ENCODE data around the gene ATXN7L1. TPM values are rescaled to one million over a fixed set of nuclear protein-coding genes. Genes with fewer than 3 reads are reported as not detected.

The ATXN7L1 gene
- total RNA-seq = 1 to 10 TPM; 3.6 to 5.4 TPM

- Mint-ChIP-seq H3K9me3 (no peaks in the 10 kb centered on the region), H3K27me3 (peaks cover 0 to 5% of the 10 kb centered on the region in 2 donors), H3K27ac (peak within 1 kb of the TSS; percentile 54 to 92), H3K4me3 (peak within 1 kb of the TSS; percentile 88), H3K36me3 (no peaks in the 10 kb centered on the region), H3K4me1 (ENCODE audit: low read depth in 2 of 2) (peaks cover 40% of the 10 kb centered on the region in 2 donors)
- peak; percentile 90 for DNase-seq (ENCODE audit: low spot score)
- ATAC-seq = peak; percentile 98 to 99
These were observed at the start of gene ATXN7L1 for GRCh38 chr7:105876091-105876963. Gene ATXN7L1, minus strand, starts transcription at chr7:105876599. Its CDS starts 41 bp downstream, at chr7:105876558.

DNA sequence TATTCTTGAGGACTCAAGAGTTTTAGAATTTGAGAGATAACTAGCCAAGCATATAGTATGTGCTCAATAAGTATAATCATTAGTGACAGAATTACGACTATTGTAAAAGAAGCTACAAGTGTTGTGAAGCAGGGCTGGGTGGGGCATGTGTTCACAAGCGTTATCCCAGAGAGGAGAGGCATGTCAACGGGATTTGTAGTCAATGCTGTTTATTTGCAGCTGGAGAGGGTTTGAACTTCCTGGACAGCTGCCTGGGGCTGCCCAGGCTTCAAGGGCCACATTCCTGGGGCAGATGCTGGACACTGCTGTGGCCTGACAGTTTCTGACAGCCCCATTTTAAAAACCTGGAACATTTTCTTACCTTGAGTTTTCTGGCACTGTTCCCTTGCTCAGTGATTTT lies 49.7 kb upstream of the ATXN7L1 start:
- ATAC-seq (no peak), DNase-seq (ENCODE audit: low spot score) (no peak)
- H3K27me3 Mint-ChIP-seq = no peaks in the 10 kb centered on the region
- no peak overlapping the region for H3K27ac Mint-ChIP-seq
- H3K9me3 Mint-ChIP-seq = no peaks in the 10 kb centered on the region
- peaks cover 7 to 14% of the 10 kb centered on the region in 2 donors for H3K4me1 Mint-ChIP-seq (ENCODE audit: low read depth in 2 of 2)
- no peak overlapping the region for H3K4me3 Mint-ChIP-seq
- H3K36me3 Mint-ChIP-seq = no peaks in the 10 kb centered on the region

GRCh38 chr7:105924945-105925344 lies 48.5 kb upstream of the ATXN7L1 start:
- DNase-seq (ENCODE audit: low spot score) (no peak), ATAC-seq (peak; percentile 55 to 80)
- Mint-ChIP-seq H3K27me3 (peaks cover 0 to 2% of the 10 kb centered on the region in 2 donors), H3K4me3 (no peak overlapping the region), H3K4me1 (ENCODE audit: low read depth in 2 of 2) (peaks cover 14 to 17% of the 10 kb centered on the region in 2 donors), H3K36me3 (no peaks in the 10 kb centered on the region), H3K27ac (no peak overlapping the region), H3K9me3 (no peaks in the 10 kb centered on the region)

DNA sequence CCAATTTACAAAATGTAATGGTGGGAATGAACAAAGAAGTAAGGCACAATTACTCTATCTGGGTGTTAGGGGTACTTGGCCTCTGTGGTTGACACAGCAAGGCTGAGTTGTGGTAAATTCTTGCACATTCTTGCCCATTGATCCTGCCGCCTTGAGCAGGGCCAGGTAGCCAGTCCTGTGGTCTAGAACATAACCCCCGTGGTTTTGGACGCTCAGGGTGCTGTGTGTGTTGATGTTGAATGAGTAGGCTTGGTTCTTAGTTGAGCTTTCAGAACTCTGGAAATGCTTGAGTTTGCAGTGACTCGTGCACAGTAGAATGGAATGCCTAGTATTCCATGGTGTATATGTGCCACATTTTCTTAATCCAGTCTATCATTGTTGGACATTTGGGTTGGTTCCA lies 44.4 kb upstream of the ATXN7L1 start:
- H3K27me3 Mint-ChIP-seq = peaks cover 0 to 8% of the 10 kb centered on the region in 2 donors
- peaks cover 15 to 18% of the 10 kb centered on the region in 2 donors for H3K4me1 Mint-ChIP-seq (ENCODE audit: low read depth in 2 of 2)
- no peak overlapping the region for H3K4me3 Mint-ChIP-seq
- peaks cover 4% of the 10 kb centered on the region for H3K36me3 Mint-ChIP-seq
- no peaks in the 10 kb centered on the region for H3K9me3 Mint-ChIP-seq
- DNase-seq (ENCODE audit: low spot score) (no peak), ATAC-seq (no peak)
- H3K27ac Mint-ChIP-seq = no peak overlapping the region

DNA sequence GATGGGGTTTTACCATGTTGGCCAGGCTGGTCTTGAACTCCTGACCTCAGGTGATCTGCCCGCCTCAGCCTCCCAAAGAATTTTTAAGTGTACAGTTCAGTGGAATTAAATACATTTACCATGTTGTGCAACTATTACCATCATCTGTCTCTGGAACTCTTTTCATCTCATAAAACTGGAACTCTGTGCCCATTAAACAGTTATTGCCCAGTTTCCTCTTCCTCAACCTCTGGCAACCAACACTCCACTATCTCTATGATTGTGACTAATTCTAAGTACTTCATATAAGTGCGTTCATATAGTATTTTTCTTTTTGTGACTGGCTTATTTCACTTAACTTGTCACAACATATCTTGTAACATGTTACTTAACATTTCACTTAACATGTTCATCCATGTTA lies 41.3 kb upstream of the ATXN7L1 start:
- peaks cover 7 to 8% of the 10 kb centered on the region in 2 donors for H3K4me1 Mint-ChIP-seq (ENCODE audit: low read depth in 2 of 2)
- no peak overlapping the region for H3K27ac Mint-ChIP-seq
- H3K36me3 Mint-ChIP-seq = peaks cover 4% of the 10 kb centered on the region
- DNase-seq (ENCODE audit: low spot score) (no peak), ATAC-seq (no peak)
- H3K9me3 Mint-ChIP-seq = no peaks in the 10 kb centered on the region
- peaks cover 0 to 8% of the 10 kb centered on the region in 2 donors for H3K27me3 Mint-ChIP-seq
- no peak overlapping the region for H3K4me3 Mint-ChIP-seq

DNA sequence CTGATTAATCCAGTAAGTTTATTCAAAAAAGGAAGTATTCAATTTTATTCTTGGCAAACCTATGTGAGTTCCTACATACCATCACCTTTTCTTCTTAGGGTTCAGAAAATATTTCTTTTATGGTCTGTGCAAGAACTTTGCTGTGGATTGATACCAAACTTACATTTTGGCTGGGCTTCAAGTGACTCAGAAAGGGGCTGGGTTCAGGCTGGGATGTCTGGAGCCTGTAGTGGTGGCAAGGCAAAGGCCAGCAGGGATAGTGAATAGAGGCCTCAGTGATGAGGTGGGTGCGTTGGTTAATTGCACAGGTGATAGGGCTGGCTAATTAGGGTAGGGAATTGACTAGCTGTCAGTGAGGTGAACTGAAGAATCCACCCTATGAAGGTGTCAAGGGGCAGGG lies 40.2 kb upstream of the ATXN7L1 start:
- no peak for ATAC-seq
- Mint-ChIP-seq H3K4me3 (no peak overlapping the region), H3K9me3 (no peaks in the 10 kb centered on the region), H3K36me3 (peaks cover 4% of the 10 kb centered on the region), H3K4me1 (ENCODE audit: low read depth in 2 of 2) (peaks cover 7 to 8% of the 10 kb centered on the region in 2 donors), H3K27ac (no peak overlapping the region), H3K27me3 (peaks cover 0 to 8% of the 10 kb centered on the region in 2 donors)
- DNase-seq (ENCODE audit: low spot score) = no peak

DNA sequence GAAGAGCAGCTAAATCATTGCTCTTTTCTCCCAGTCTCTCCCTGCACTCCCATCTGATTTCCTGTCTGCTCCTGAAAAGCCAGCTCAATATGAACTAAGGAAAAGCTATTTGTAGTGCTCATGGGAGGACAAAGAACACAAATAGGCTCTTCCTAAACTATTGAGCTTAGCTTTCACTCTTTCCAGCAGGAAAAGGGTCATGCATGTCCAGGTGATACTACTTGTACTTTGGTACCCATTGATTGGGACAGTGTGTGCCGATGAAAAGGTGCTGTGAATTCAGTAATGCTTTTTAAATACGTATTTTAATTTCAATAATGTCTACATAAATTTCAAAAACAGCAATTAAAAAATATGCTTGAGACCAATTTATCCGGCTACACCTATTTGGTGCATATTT lies 37.5 kb upstream of the ATXN7L1 start:
- no peak for ATAC-seq
- Mint-ChIP-seq H3K4me1 (ENCODE audit: low read depth in 2 of 2) (no peaks in the 10 kb centered on the region), H3K36me3 (peaks cover 15% of the 10 kb centered on the region), H3K27ac (no peak overlapping the region), H3K27me3 (no peaks in the 10 kb centered on the region), H3K4me3 (no peak overlapping the region), H3K9me3 (no peaks in the 10 kb centered on the region)
- no peak for DNase-seq (ENCODE audit: low spot score)

DNA sequence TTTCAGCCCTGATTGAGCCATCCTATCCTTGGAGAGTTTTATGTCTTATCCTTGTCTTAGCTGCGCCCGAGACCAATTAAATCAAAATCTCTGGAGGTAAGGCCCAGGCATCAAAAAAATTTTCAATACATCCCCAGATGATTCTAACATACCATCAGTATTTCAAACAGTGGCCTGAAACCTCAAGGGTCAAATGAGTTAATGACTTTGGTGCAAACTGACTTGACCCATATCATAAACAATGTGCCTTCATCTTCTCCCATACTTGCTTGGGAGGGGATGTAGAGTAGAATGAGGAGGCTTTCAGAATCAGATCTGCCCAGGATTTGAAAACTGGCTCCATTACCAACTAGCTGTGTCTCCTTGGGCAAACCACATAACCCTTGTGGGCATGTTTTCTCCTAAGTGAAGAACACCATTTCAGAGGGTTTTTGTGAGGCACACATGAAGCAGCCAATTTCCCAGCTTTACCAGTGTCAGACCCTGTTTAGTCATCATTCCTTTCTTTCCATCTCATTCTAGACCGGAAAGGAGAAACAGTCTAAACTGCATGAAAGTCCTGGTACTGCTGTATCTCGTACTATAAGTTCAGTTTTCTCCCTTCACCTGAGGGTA lies 35.7 kb upstream of the ATXN7L1 start:
- ATAC-seq (no peak), DNase-seq (ENCODE audit: low spot score) (no peak)
- Mint-ChIP-seq H3K27ac (no peak overlapping the region), H3K9me3 (no peaks in the 10 kb centered on the region), H3K4me1 (ENCODE audit: low read depth in 2 of 2) (no peaks in the 10 kb centered on the region), H3K27me3 (no peaks in the 10 kb centered on the region), H3K36me3 (peaks cover 12% of the 10 kb centered on the region), H3K4me3 (no peak overlapping the region)

DNA sequence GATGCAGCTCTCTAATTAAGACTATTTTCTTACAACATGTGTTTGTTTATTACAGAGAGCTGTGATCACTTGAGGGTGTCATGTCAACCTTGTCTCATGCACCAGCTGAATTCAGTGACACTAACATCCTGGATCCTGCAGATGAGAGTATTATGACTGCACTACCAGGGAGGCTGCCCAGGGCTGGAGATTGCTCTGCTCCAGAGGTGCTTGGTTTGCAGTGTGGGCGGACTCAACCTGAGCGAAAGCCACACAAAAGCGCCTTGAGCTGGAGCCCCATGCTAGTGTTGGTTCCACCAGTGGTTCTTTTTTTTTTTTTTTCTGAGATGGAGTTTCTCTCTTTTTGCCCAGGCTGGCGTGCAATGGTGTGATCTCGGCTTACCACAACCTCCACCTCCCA lies 33.8 kb upstream of the ATXN7L1 start:
- Mint-ChIP-seq H3K4me1 (ENCODE audit: low read depth in 2 of 2) (no peaks in the 10 kb centered on the region), H3K36me3 (peaks cover 12% of the 10 kb centered on the region), H3K27ac (no peak overlapping the region), H3K4me3 (no peak overlapping the region), H3K9me3 (no peaks in the 10 kb centered on the region), H3K27me3 (no peaks in the 10 kb centered on the region)
- DNase-seq (ENCODE audit: low spot score) = no peak
- no peak for ATAC-seq

DNA sequence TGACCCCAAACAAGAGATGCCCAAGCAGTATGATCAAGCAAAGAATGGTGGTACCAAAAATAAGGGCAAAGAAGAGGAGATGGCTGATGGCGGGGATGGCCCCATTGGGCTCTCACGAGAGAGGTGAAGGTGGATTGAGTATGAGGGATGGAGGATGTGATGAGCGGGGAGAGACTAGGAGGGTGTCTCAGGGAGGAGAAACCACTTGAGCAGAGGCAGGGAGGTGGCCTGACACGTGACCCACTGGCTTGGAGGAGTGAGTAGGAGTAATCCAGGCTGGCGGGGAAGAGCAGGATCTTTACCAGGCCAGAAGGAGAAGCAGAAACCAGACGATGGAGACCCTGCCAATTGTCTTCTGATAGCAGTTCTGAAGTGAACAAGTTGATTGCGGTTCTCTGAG lies 33.3 kb upstream of the ATXN7L1 start:
- Mint-ChIP-seq H3K4me1 (ENCODE audit: low read depth in 2 of 2) (no peaks in the 10 kb centered on the region), H3K27me3 (no peaks in the 10 kb centered on the region), H3K4me3 (no peak overlapping the region), H3K27ac (no peak overlapping the region), H3K9me3 (no peaks in the 10 kb centered on the region), H3K36me3 (peaks cover 12% of the 10 kb centered on the region)
- DNase-seq (ENCODE audit: low spot score) (no peak), ATAC-seq (no peak)

DNA sequence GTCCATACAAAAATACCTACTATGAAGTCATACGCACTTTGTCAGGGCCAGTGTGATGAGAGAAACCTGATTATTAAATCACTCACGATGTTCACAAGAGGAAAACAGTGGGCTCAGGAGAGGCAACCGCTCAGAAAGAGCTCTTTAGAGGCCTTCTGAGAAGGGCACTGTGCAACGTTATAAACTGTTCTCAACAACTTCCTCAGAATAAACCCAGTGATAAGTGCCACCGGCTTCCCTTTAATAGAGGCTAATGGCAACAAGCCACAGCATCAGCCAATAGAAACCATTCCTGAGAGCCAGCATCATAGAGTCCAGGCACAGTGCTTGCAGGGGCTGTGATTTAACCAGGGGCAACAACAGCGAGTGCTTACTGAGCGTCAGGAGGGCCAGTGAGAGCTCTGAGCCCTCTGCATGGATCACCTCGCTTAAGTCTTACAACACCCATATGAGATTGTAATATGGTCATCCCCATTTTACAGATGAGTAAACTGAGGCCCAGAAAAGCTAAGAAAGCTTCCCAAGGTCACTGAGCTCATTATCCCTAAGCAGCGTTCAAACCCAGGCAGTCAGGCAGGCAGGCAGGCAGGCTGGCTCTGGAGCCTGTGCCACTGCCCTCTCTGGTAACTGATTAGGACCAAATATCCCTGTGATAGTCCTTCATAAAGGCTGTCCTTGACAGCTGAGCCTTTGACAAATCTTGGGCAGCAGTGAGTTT lies 30.9 kb upstream of the ATXN7L1 start:
- Mint-ChIP-seq H3K9me3 (no peaks in the 10 kb centered on the region), H3K27ac (no peak overlapping the region), H3K36me3 (peaks cover 12% of the 10 kb centered on the region), H3K27me3 (no peaks in the 10 kb centered on the region), H3K4me1 (ENCODE audit: low read depth in 2 of 2) (no peaks in the 10 kb centered on the region), H3K4me3 (no peak overlapping the region)
- no peak for ATAC-seq
- DNase-seq (ENCODE audit: low spot score) = no peak

GRCh38 chr7:105906695-105907094 lies 30.3 kb upstream of the ATXN7L1 start:
- H3K4me3 Mint-ChIP-seq = no peak overlapping the region
- no peaks in the 10 kb centered on the region for H3K4me1 Mint-ChIP-seq (ENCODE audit: low read depth in 2 of 2)
- H3K27me3 Mint-ChIP-seq = no peaks in the 10 kb centered on the region

DNA sequence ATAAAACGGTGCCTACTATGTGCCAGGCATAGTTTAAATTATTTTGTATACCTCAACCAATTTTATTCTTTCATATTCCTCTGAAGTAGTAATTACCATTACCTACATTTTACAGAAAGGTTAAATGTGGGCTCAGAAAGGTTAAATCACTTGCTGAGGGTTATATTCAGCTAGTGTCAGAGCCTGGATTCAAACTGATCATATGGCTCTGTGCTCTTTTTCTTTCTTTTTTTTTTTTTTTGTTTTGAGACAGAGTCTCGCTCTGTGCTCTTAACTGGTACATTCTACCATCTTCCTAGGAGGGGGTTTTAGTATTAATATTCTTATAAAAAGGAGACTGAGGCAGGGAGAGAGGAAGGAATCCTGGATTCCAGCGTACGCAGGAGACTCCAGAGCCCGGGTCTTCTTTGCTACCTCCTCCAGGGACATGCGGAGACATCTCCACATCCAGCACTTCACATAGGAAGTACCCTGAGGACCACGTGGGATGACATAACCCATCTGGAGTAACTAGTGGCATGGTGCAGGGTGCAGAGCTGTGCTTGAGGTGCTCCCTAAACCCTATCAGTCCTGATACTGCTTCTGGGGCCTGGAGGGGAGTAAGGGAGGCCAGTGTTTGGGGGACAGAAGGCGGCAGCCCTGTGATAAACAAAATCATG lies 29.6 kb upstream of the ATXN7L1 start:
- H3K27ac Mint-ChIP-seq = no peak overlapping the region
- no peaks in the 10 kb centered on the region for H3K27me3 Mint-ChIP-seq
- ATAC-seq (no peak), DNase-seq (ENCODE audit: low spot score) (no peak)
- peaks cover 9% of the 10 kb centered on the region for H3K36me3 Mint-ChIP-seq
- no peak overlapping the region for H3K4me3 Mint-ChIP-seq
- no peaks in the 10 kb centered on the region for H3K4me1 Mint-ChIP-seq (ENCODE audit: low read depth in 2 of 2)
- no peaks in the 10 kb centered on the region for H3K9me3 Mint-ChIP-seq

More at GRCh38 chr7:105906695-105907094, 30.3 kb upstream of the ATXN7L1 start:
- ATAC-seq (no peak), DNase-seq (ENCODE audit: low spot score) (no peak)
- H3K36me3 Mint-ChIP-seq = peaks cover 12% of the 10 kb centered on the region
- H3K27ac Mint-ChIP-seq = no peak overlapping the region
- H3K9me3 Mint-ChIP-seq = no peaks in the 10 kb centered on the region

Measured in natural killer cell treated with Interleukin-12 subunit alpha and Interleukin-12 subunit beta and Interleukin-15 and Interleukin-18, amount 100 ng/mL, for 72 hours (primary cell).